SK-N-SH treated with all-trans-retinoic acid at 6 μM for 48 hours (cell line): ENCODE measurements around the gene CGB3.

Experiments
- ATAC-seq: fragments of 200-7000 bp; cut with Tn5 transposase; 3 replicates; pipeline ENCODE4 v1.9.1; 2020; ENCODE audit warnings: mild to moderate bottlenecking, moderate library complexity
- ARNTL ChIP-seq: fragments of 450-650 bp; formaldehyde crosslinking; IDR thresholded peaks from 2 replicates; pipeline ENCODE4 v1.5.0; 2020; ENCODE audit warnings: low read depth, mild to moderate bottlenecking, moderate library complexity, borderline replicate concordance
- BACH2 ChIP-seq: fragments of 250-450 bp; sonication (Bioruptor Pico); IDR thresholded peaks from 2 replicates; pipeline ENCODE4 v1.9.0; 2021; ENCODE audit warnings: mild to moderate bottlenecking, borderline replicate concordance
- CREB5 ChIP-seq: fragments of 250-450 bp; sonication (Bioruptor Pico); IDR thresholded peaks from 2 replicates; pipeline ENCODE4 v1.5.1; 2020; ENCODE audit warnings: low read depth, mild to moderate bottlenecking, moderate library complexity
- CSDC2 ChIP-seq: fragments of 250-450 bp; sonication (Bioruptor Pico); IDR thresholded peaks from 2 replicates; pipeline ENCODE4 v1.5.0; 2020; ENCODE audit warnings: mild to moderate bottlenecking, moderate library complexity
- CSRNP3 ChIP-seq: fragments of 250-450 bp; sonication (Bioruptor Pico); IDR thresholded peaks from 2 replicates; pipeline ENCODE4 v1.5.1; 2021; ENCODE audit warnings: mild to moderate bottlenecking, moderate library complexity
- ISL1 ChIP-seq: fragments of 250-450 bp; sonication (Bioruptor Pico); IDR thresholded peaks from 2 replicates; pipeline ENCODE4 v2.1.2; 2022; ENCODE audit warnings: mild to moderate bottlenecking, moderate library complexity
- OSR1 ChIP-seq: fragments of 250-450 bp; sonication (Bioruptor Pico); IDR thresholded peaks from 2 replicates; pipeline ENCODE4 v1.8.0; 2022; ENCODE audit warnings: moderate library complexity, mild to moderate bottlenecking, inconsistent platforms
- PATZ1 ChIP-seq: fragments of 250-450 bp; sonication (Bioruptor Pico); IDR thresholded peaks from 2 replicates; pipeline ENCODE4 v1.8.0; 2020; ENCODE audit warnings: mild to moderate bottlenecking, moderate library complexity, borderline replicate concordance
- POU6F1 ChIP-seq: fragments of 250-450 bp; sonication (Bioruptor Pico); IDR thresholded peaks from 2 replicates; pipeline ENCODE4 v1.8.0; 2021; ENCODE audit warnings: low read depth, mild to moderate bottlenecking, moderate library complexity, borderline replicate concordance
- PPARA ChIP-seq: fragments of 250-450 bp; sonication (Bioruptor Pico); IDR thresholded peaks from 2 replicates; pipeline ENCODE4 v1.5.0; 2020; ENCODE audit warnings: mild to moderate bottlenecking, borderline replicate concordance
- RARB ChIP-seq: fragments of 250-450 bp; sonication (Bioruptor Pico); IDR thresholded peaks from 2 replicates; pipeline ENCODE4 v1.8.0; 2021; ENCODE audit warnings: mild to moderate bottlenecking, moderate library complexity
- SNAI2 ChIP-seq: fragments of 250-450 bp; sonication (Bioruptor Pico); IDR thresholded peaks from 2 replicates; pipeline ENCODE4 v1.5.0; 2020; ENCODE audit warnings: mild to moderate bottlenecking, moderate library complexity
- TOX ChIP-seq: fragments of 250-450 bp; sonication (Bioruptor Pico); IDR thresholded peaks from 2 replicates; pipeline ENCODE4 v1.8.0; 2021; ENCODE audit warnings: mild to moderate bottlenecking, moderate library complexity, borderline replicate concordance
- TSHZ2 ChIP-seq: fragments of 250-450 bp; sonication (Bioruptor Pico); IDR thresholded peaks from 2 replicates; pipeline ENCODE4 v1.5.0; 2020; ENCODE audit warnings: mild to moderate bottlenecking, moderate library complexity
- ZC3H10 ChIP-seq: fragments of 250-450 bp; sonication (Bioruptor Pico); IDR thresholded peaks from 2 replicates; pipeline ENCODE4 v1.5.1; 2021; ENCODE audit warnings: mild to moderate bottlenecking, moderate library complexity
- ZFP30 ChIP-seq: fragments of 450-650 bp; formaldehyde crosslinking; IDR thresholded peaks from 2 replicates; pipeline ENCODE4 v1.5.0; 2022; ENCODE audit warnings: mild to moderate bottlenecking, moderate library complexity
- ZNF565 ChIP-seq: fragments of 450-650 bp; formaldehyde crosslinking; conservative IDR thresholded peaks from 2 replicates; pipeline ENCODE4 v1.5.0; 2020; ENCODE audit warnings: low read depth, mild to moderate bottlenecking, moderate library complexity
- ZNF70 ChIP-seq: fragments of 450-650 bp; formaldehyde crosslinking; IDR thresholded peaks from 2 replicates; pipeline ENCODE4 v1.5.0; 2020; ENCODE audit warnings: mild to moderate bottlenecking, moderate library complexity
- ZNF8 ChIP-seq: fragments of 450-650 bp; formaldehyde crosslinking; IDR thresholded peaks from 2 replicates; pipeline ENCODE4 v1.5.0; 2020; ENCODE audit warnings: mild to moderate bottlenecking, moderate library complexity

CGB3 gene

GRCh38 chr19:49020342-49020741 lies 3.8 kb downstream of the CGB3 start:
- ATAC-seq = no peak
- TF ChIP-seq ZFP30 (no peak), ZC3H10 (CRISPR knock-in tag) (no peak), CREB5 (CRISPR knock-in tag) (no peak), ZNF565 (no peak), ZNF70 (CRISPR knock-in tag) (no peak), TOX (CRISPR knock-in tag) (no peak)

- ATAC-seq = peak; percentile 42
- TF ChIP-seq BACH2 (CRISPR knock-in tag) (no peak), ISL1 (no peak), ZFP30 (no peak), CSDC2 (no peak), OSR1 (CRISPR knock-in tag) (no peak), POU6F1 (CRISPR knock-in tag) (no peak), PPARA (CRISPR knock-in tag) (no peak), ARNTL (CRISPR knock-in tag) (no peak), SNAI2 (CRISPR knock-in tag) (no peak), TSHZ2 (CRISPR knock-in tag) (no peak), ZNF8 (CRISPR knock-in tag) (no peak), CSRNP3 (CRISPR knock-in tag) (no peak), PATZ1 (CRISPR knock-in tag) (no peak), RARB (no peak), ZC3H10 (CRISPR knock-in tag) (no peak), ZNF565 (no peak), TOX (CRISPR knock-in tag) (no peak), ZNF70 (CRISPR knock-in tag) (no peak), CREB5 (CRISPR knock-in tag) (no peak)
Observed at GRCh38 chr19:49019242-49019932, 4.7 kb downstream of the CGB3 start.

- ATAC-seq = peak; percentile 9
Observed at GRCh38 chr19:49018388-49019241, 5.5 kb downstream of the CGB3 start.
